PC-9 (cell line): ENCODE data around the gene CD59. TPM values are rescaled to one million over a fixed set of nuclear protein-coding genes. Genes with fewer than 3 reads are reported as not detected.

Experiments used
- BruUV-seq: library from RNA; stranded (reverse); fragments of 400-500 nt; replicated peaks from 2 replicates; lab custom pipeline; 2021; lab: Mats Ljungman, UMichigan
- CTCF ChIA-PET: fragments of 300-600 bp; sonication (Branson Sonifier 250); formaldehyde crosslinking; loops from one replicate; lab custom pipeline; 2022; ENCODE audit warnings: antibody characterized with exemption; lab: Charles Lee
- POLR2A ChIA-PET: fragments of 300-600 bp; sonication (Branson Sonifier 250); formaldehyde crosslinking; loops from one replicate; lab custom pipeline; 2022; ENCODE audit warnings: antibody characterized with exemption; ENCODE audit not compliant: unreplicated experiment; lab: Charles Lee
- DNase-seq, 2 experiments: peaks; one replicate each; pipeline versions ENCODE4 v3.0.0 to v3.0.0-alpha.2; 2015 to 2022; ENCODE audit warnings: mixed read lengths in 1 of 2
- H2AFZ ChIP-seq: fragments of 200-600 bp; sonication (generic); 2 replicates; pipeline ENCODE4 v1.8.1; 2017; ENCODE audit warnings: antibody characterized with exemption
- H3F3A ChIP-seq: fragments of 200-600 bp; sonication (generic); 2 replicates; pipeline ENCODE4 v1.8.1; 2017; ENCODE audit warnings: antibody characterized with exemption, mild to moderate bottlenecking, low read depth; ENCODE audit not compliant: insufficient read depth
- H3K27ac ChIP-seq: fragments of 200-600 bp; sonication (generic); 2 replicates; pipeline ENCODE4 v1.6.1; 2016; ENCODE audit warnings: mixed run types
- H3K27me3 ChIP-seq: fragments of 200-600 bp; sonication (generic); 2 replicates; pipeline ENCODE4 v1.6.1; 2016; ENCODE audit warnings: low read depth, mixed run types; ENCODE audit not compliant: insufficient read depth
- H3K36me3 ChIP-seq: fragments of 200-600 bp; sonication (generic); 2 replicates; pipeline ENCODE4 v1.6.1; 2016; ENCODE audit warnings: low read depth, mixed run types
- H3K4me1 ChIP-seq: fragments of 200-600 bp; sonication (generic); replicated peaks from 2 replicates; pipeline ENCODE4 v1.6.1; 2016; ENCODE audit warnings: mixed run types; ENCODE audit not compliant: insufficient read depth
- H3K4me2 ChIP-seq: fragments of 200-600 bp; sonication (generic); 2 replicates; pipeline ENCODE4 v1.6.1; 2017; ENCODE audit warnings: mixed run types
- H3K4me3 ChIP-seq: fragments of 200-600 bp; sonication (generic); 2 replicates; pipeline ENCODE4 v1.6.1; 2016; ENCODE audit warnings: mixed run types
- H3K79me2 ChIP-seq: fragments of 200-600 bp; sonication (generic); 2 replicates; pipeline ENCODE4 v1.6.1; 2017; ENCODE audit warnings: low read depth, mixed run types
- H3K9me2 ChIP-seq: fragments of 200-600 bp; sonication (generic); 2 replicates; pipeline ENCODE4 v1.8.1; 2017; ENCODE audit warnings: mild to moderate bottlenecking; ENCODE audit not compliant: insufficient read depth
- H3K9me3 ChIP-seq: fragments of 200-600 bp; sonication (generic); 2 replicates; pipeline ENCODE4 v1.8.1; 2016; ENCODE audit warnings: low read depth; ENCODE audit not compliant: insufficient read depth
- H4K20me1 ChIP-seq: fragments of 200-600 bp; sonication (generic); 2 replicates; pipeline ENCODE4 v1.8.1; 2017; ENCODE audit not compliant: insufficient read depth
- EZH2 ChIP-seq: fragments of 200-600 bp; sonication (generic); IDR thresholded peaks from 2 replicates; pipeline ENCODE4 v1.8.0; 2017; ENCODE audit warnings: antibody characterized with exemption, low read depth
- intact Hi-C: fragments of 100-400 bp; cut with micrococcal nuclease; formaldehyde crosslinking; loops from one replicate; pipeline ENCODE4 v1.10.0; 2022; ENCODE audit not compliant: unreplicated experiment
- total RNA-seq: library from RNA; stranded (reverse); gene quantifications from 2 replicates; pipeline ENCODE4 v1.2.3, GENCODE V29; 2021
- TF ChIP-seq, protein P1 (sequence below): fragments of 200-600 bp; sonication (generic); conservative IDR thresholded peaks from 2 replicates; pipeline ENCODE4 v1.6.1; 2017; ENCODE audit warnings: mixed run types, antibody characterized with exemption, mild to moderate bottlenecking, moderate library complexity

The CD59 gene
- total RNA-seq, 1 experiment from 2014 or later: 291 TPM

- H3K4me3 ChIP-seq: no peak overlapping the region
- no TSS peak for BruUV-seq
- POLR2A ChIA-PET: no interaction called here
- H2AFZ ChIP-seq: no peak overlapping the region
- DNase-seq: no peak
- CTCF ChIA-PET: no interaction called here
- no peaks in the 10 kb centered on the region for H3K36me3 ChIP-seq
- no peaks in the 10 kb centered on the region for H3K9me2 ChIP-seq
- no peaks in the 10 kb centered on the region for H4K20me1 ChIP-seq
- no peaks in the 10 kb centered on the region for H3K27me3 ChIP-seq
- intact Hi-C loops: no loop called here
- H3K27ac ChIP-seq: no peak overlapping the region
- H3F3A ChIP-seq: no peaks in the 10 kb centered on the region
- H3K9me3 ChIP-seq: no peaks in the 10 kb centered on the region
- peaks cover 7% of the 10 kb centered on the region for H3K4me1 ChIP-seq
- TF ChIP-seq, protein P1, sequence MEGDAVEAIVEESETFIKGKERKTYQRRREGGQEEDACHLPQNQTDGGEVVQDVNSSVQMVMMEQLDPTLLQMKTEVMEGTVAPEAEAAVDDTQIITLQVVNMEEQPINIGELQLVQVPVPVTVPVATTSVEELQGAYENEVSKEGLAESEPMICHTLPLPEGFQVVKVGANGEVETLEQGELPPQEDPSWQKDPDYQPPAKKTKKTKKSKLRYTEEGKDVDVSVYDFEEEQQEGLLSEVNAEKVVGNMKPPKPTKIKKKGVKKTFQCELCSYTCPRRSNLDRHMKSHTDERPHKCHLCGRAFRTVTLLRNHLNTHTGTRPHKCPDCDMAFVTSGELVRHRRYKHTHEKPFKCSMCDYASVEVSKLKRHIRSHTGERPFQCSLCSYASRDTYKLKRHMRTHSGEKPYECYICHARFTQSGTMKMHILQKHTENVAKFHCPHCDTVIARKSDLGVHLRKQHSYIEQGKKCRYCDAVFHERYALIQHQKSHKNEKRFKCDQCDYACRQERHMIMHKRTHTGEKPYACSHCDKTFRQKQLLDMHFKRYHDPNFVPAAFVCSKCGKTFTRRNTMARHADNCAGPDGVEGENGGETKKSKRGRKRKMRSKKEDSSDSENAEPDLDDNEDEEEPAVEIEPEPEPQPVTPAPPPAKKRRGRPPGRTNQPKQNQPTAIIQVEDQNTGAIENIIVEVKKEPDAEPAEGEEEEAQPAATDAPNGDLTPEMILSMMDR: no peak
- TF ChIP-seq EZH2: no peak
- peaks cover 5% of the 10 kb centered on the region for H3K79me2 ChIP-seq
- H3K4me2 ChIP-seq: no peak overlapping the region
Observed at GRCh38 chr11:33778675-33779074, 42.5 kb upstream of the CD59 start.

DNA sequence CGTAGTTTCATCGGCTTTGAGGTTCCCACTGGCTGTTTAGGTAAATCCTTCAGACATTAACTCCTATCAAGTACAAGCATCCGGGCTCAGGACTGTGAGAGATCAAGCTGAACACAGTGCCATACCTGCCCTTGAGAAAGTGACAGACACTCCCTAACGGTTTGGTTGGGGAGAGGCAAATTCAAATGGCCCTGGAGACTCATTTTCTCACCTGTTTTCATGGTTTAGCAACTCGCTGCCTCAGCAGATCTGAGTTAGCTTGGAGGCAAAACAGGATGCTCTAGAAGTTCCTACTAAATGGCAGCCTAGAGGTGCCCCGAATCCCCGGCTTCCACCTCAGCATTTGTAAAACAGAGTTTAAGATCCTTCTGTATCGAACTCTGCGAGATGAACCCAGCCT lies 41.7 kb upstream of the CD59 start:
- Histone ChIP-seq H3K9me2 (no peaks in the 10 kb centered on the region), H3K27me3 (no peaks in the 10 kb centered on the region), H3K4me3 (no peak overlapping the region), H2AFZ (no peak overlapping the region), H3K79me2 (peaks cover 13% of the 10 kb centered on the region), H3K36me3 (no peaks in the 10 kb centered on the region), H3K4me2 (no peak overlapping the region), H3K9me3 (no peaks in the 10 kb centered on the region), H3K27ac (no peak overlapping the region), H3K4me1 (peaks cover 13% of the 10 kb centered on the region), H3F3A (no peaks in the 10 kb centered on the region), H4K20me1 (0 out of 2 replicates have a peak, but pooled peaks cover 3% of the 10 kb centered on the region)
- intact Hi-C loops: no loop called here
- no TSS peak for BruUV-seq
- TF ChIP-seq, protein P1: no peak
- TF ChIP-seq EZH2: no peak
- ChIA-PET CTCF (interaction anchor here (0.6 kb wide), 1 partner anchor 219 kb away, joined by 4 read pairs; no protein-coding TSS in a partner anchor), POLR2A (no interaction called here)
- no peak for DNase-seq

DNA sequence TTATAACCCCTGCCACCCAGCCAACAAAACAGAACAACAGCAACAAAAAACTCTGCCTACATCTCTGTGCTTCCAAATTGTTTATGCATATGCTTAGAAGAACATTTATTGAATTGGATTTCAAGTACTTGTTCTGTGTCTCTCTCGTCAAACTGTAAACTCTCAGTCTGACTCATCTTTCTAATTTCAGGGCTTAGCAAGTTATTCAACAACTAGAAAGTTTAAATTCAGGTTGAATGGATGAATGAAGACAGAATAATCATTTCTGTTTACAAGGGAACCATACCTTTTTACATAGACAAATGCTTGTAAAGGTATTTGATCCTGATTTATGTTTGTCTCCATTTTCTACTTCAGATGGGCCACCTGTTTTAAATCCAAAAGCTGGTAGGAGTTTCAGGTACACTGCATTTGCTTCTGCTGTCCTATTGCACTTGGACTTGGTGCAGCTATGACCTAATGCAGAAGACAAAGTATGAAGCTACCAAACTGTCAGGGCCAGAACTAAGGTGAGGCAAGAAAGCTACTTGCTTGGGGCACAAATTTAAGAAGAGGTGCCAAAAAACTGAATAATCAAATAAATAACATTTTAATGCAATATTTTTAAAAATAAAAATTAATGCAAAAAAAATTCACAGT lies 39.7 kb upstream of the CD59 start:
- ChIA-PET POLR2A (no interaction called here), CTCF (no interaction called here)
- Histone ChIP-seq H3F3A (peaks cover 7% of the 10 kb centered on the region; the same call in 1 of the 2 replicates), H4K20me1 (0 out of 2 replicates have a peak, but pooled peaks cover 6% of the 10 kb centered on the region), H3K4me2 (no peak overlapping the region), H3K4me1 (peaks cover 32% of the 10 kb centered on the region), H3K27ac (no peak overlapping the region), H2AFZ (no peak overlapping the region), H3K4me3 (no peak overlapping the region), H3K79me2 (peaks cover 32% of the 10 kb centered on the region), H3K9me2 (no peaks in the 10 kb centered on the region), H3K27me3 (no peaks in the 10 kb centered on the region), H3K9me3 (no peaks in the 10 kb centered on the region), H3K36me3 (no peaks in the 10 kb centered on the region)
- TF ChIP-seq, protein P1: no peak
- TF ChIP-seq EZH2: no peak
- no peak for DNase-seq
- intact Hi-C loops: no loop called here
- BruUV-seq: no TSS peak
